ENCODE results near the gene TRDN. TPM values are rescaled to one million over a fixed set of nuclear protein-coding genes. Genes with fewer than 3 reads are reported as not detected.

The TRDN gene
- total RNA-seq, result under 1 TPM in 1 of 3 donors, not detected in 2; 0.96 TPM

GRCh38 chr6:123636782-123637181, at the start of gene TRDN:
Gene TRDN (minus strand): TSS chr6:123636950. CDS start chr6:123636775, 175 bp downstream.
- no peaks in the 10 kb centered on the region for H3K9me3 ChIP-seq
- no peak for DNase-seq (ENCODE audit: low spot score in 2 of 2)
- H3K27ac ChIP-seq, result no peak within 1 kb of the TSS
- intact Hi-C loops (cut with DNase I; ENCODE audit: low total_unique reads), result no loop called here
- H3K36me3 ChIP-seq, result no peaks in the 10 kb centered on the region
- H3K4me1 ChIP-seq, result no peaks in the 10 kb centered on the region
- no peaks in the 10 kb centered on the region for H3K27me3 ChIP-seq
- TF ChIP-seq CTCF (IDR thresholded peaks at IDR 0.05) (no peak), POLR2AphosphoS5 (IDR thresholded peaks at IDR 0.05) (no peak), POLR2A (IDR thresholded peaks at IDR 0.05) (no peak)
- no peak within 1 kb of the TSS for H3K4me3 ChIP-seq

- H3K27ac ChIP-seq, result no peak overlapping the region
- intact Hi-C loops (cut with DNase I; ENCODE audit: low total_unique reads), result no loop called here
- H3K4me3 ChIP-seq, result no peak overlapping the region
- H3K4me1 ChIP-seq, result no peaks in the 10 kb centered on the region
- TF ChIP-seq CTCF (IDR thresholded peaks at IDR 0.05) (no peak), POLR2AphosphoS5 (IDR thresholded peaks at IDR 0.05) (no peak), POLR2A (IDR thresholded peaks at IDR 0.05) (no peak)
- H3K27me3 ChIP-seq, result no peaks in the 10 kb centered on the region
- DNase-seq (ENCODE audit: low spot score in 2 of 2), result no peak
- no peaks in the 10 kb centered on the region for H3K9me3 ChIP-seq
- H3K36me3 ChIP-seq, result no peaks in the 10 kb centered on the region
Observed at GRCh38 chr6:123681957-123682462, 45.3 kb upstream of the TRDN start.

GRCh38 chr6:123677897-123678296, 41.1 kb upstream of the TRDN start:
- Histone ChIP-seq H3K36me3 (no peaks in the 10 kb centered on the region), H3K4me3 (no peak overlapping the region), H3K27me3 (no peaks in the 10 kb centered on the region), H3K27ac (no peak overlapping the region), H3K4me1 (no peaks in the 10 kb centered on the region), H3K9me3 (peaks cover 0 to 5% of the 10 kb centered on the region in 2 donors)
- TF ChIP-seq POLR2AphosphoS5 (IDR thresholded peaks at IDR 0.05) (no peak), CTCF (IDR thresholded peaks at IDR 0.05) (no peak)
- intact Hi-C loops (cut with DNase I; ENCODE audit: low total_unique reads), result no loop called here
- no peak for DNase-seq (ENCODE audit: low spot score in 2 of 2)

- Histone ChIP-seq H3K4me1 (no peaks in the 10 kb centered on the region), H3K27me3 (no peaks in the 10 kb centered on the region), H3K36me3 (no peaks in the 10 kb centered on the region), H3K27ac (no peak overlapping the region), H3K4me3 (no peak overlapping the region), H3K9me3 (peaks cover 0 to 5% of the 10 kb centered on the region in 2 donors)
- no peak for DNase-seq (ENCODE audit: low spot score in 2 of 2)
- TF ChIP-seq POLR2A (IDR thresholded peaks at IDR 0.05) (no peak), CTCF (IDR thresholded peaks at IDR 0.05) (no peak), POLR2AphosphoS5 (IDR thresholded peaks at IDR 0.05) (no peak)
- intact Hi-C loops (cut with DNase I; ENCODE audit: low total_unique reads), result no loop called here
Observed at GRCh38 chr6:123676793-123677192, 40.0 kb upstream of the TRDN start.

GRCh38 chr6:123668965-123669591, 32.3 kb upstream of the TRDN start:
- Histone ChIP-seq H3K36me3 (no peaks in the 10 kb centered on the region), H3K9me3 (no peaks in the 10 kb centered on the region), H3K27ac (no peak overlapping the region), H3K4me1 (no peaks in the 10 kb centered on the region), H3K4me3 (no peak overlapping the region), H3K27me3 (no peaks in the 10 kb centered on the region)
- no peak for DNase-seq (ENCODE audit: low spot score in 2 of 2)
- no peak for TF ChIP-seq POLR2A (IDR thresholded peaks at IDR 0.05)
- no peak for TF ChIP-seq CTCF (IDR thresholded peaks at IDR 0.05)
- TF ChIP-seq POLR2AphosphoS5 (IDR thresholded peaks at IDR 0.05), result no peak
- intact Hi-C loops (cut with DNase I; ENCODE audit: low total_unique reads), result no loop called here

All from breast epithelium (tissue), 4 donors.